CMK (cell line): ENCODE measurements around the gene SLC16A12.
A peak's percentile ranks its signal among the peaks of the same experiment; 100 is the strongest.

Experiments
- DNase-seq: peaks from one replicate; pipeline ENCODE4 v3.0.0-alpha.2; 2010; ENCODE audit warnings: low read depth

Gene SLC16A12

GRCh38 chr10:89513206-89513605 lies 22.2 kb downstream of the SLC16A12 start:
- DNase-seq: no peak

- DNase-seq: peak; percentile 17
Observed at GRCh38 chr10:89505640-89506275, 29.6 kb downstream of the SLC16A12 start.

GRCh38 chr10:89504691-89505090 lies 30.7 kb downstream of the SLC16A12 start:
- DNase-seq: no peak

- peak; percentile 56 for DNase-seq
Observed at GRCh38 chr10:89503652-89504370, 31.6 kb downstream of the SLC16A12 start.

GRCh38 chr10:89503151-89503550 lies 32.2 kb downstream of the SLC16A12 start:
- no peak for DNase-seq

- DNase-seq: peak; percentile 34
Observed at GRCh38 chr10:89502549-89502948, 32.8 kb downstream of the SLC16A12 start.

- DNase-seq: no peak
Observed at GRCh38 chr10:89494575-89494974, 40.8 kb downstream of the SLC16A12 start.

GRCh38 chr10:89494068-89494467 lies 41.3 kb downstream of the SLC16A12 start:
- no peak for DNase-seq

GRCh38 chr10:89491932-89492331 lies 43.5 kb downstream of the SLC16A12 start:
- DNase-seq: no peak

GRCh38 chr10:89490596-89491335 lies 44.6 kb downstream of the SLC16A12 start:
- DNase-seq: no peak

GRCh38 chr10:89482256-89482655 lies 53.1 kb downstream of the SLC16A12 start:
- no peak for DNase-seq

GRCh38 chr10:89481662-89482061 lies 53.7 kb downstream of the SLC16A12 start:
- DNase-seq: no peak

GRCh38 chr10:89479771-89480446 lies 55.5 kb downstream of the SLC16A12 start:
- DNase-seq: no peak

GRCh38 chr10:89478739-89479654 lies 56.4 kb downstream of the SLC16A12 start:
- no peak for DNase-seq

- no peak for DNase-seq
Observed at GRCh38 chr10:89478085-89478738, 57.2 kb downstream of the SLC16A12 start.

GRCh38 chr10:89476150-89476549 lies 59.2 kb downstream of the SLC16A12 start:
- DNase-seq: no peak

GRCh38 chr10:89475591-89475998 lies 59.8 kb downstream of the SLC16A12 start:
- no peak for DNase-seq

GRCh38 chr10:89475125-89475524 lies 60.3 kb downstream of the SLC16A12 start:
- DNase-seq: no peak

- no peak for DNase-seq
Observed at GRCh38 chr10:89474452-89474851, 60.9 kb downstream of the SLC16A12 start.

- DNase-seq: no peak
Observed at GRCh38 chr10:89471110-89471809, 64.1 kb downstream of the SLC16A12 start.
